ENCODE results near the gene EEF1A1.

DNA sequence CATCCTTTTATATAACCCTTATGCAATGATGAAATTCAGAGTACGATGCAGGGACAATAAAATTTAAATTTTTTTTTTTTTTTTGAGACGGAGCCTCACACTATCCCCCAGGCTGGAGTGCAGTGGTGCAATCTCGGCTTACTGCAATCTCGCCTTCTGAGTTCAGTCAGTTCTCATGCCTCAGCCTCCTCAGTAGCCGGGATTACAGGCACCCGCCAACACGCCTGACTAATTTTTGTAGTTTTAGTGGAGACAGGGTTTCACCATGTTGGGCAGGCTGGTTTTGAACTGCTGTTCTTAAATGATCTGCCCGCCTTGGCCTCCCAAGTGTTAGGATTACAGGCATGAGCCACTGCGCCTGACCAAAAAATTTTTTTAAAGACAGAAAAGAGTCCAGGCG lies 44.1 kb downstream of the EEF1A1 start:
- TF ChIP-seq, protein P1, sequence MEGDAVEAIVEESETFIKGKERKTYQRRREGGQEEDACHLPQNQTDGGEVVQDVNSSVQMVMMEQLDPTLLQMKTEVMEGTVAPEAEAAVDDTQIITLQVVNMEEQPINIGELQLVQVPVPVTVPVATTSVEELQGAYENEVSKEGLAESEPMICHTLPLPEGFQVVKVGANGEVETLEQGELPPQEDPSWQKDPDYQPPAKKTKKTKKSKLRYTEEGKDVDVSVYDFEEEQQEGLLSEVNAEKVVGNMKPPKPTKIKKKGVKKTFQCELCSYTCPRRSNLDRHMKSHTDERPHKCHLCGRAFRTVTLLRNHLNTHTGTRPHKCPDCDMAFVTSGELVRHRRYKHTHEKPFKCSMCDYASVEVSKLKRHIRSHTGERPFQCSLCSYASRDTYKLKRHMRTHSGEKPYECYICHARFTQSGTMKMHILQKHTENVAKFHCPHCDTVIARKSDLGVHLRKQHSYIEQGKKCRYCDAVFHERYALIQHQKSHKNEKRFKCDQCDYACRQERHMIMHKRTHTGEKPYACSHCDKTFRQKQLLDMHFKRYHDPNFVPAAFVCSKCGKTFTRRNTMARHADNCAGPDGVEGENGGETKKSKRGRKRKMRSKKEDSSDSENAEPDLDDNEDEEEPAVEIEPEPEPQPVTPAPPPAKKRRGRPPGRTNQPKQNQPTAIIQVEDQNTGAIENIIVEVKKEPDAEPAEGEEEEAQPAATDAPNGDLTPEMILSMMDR (IDR thresholded peaks at IDR 0.05; ENCODE audit: low read depth, low read length) = no peak
- TF ChIP-seq EZH2phosphoT487 (IDR thresholded peaks at IDR 0.05; ENCODE audit: low read depth) = no peak

Data from OCI-LY3 (cell line).